Raji (cell line): ENCODE results near the gene TRPM2.
A peak's percentile ranks its signal among the peaks of the same experiment; 100 is the strongest.

ENCODE experiments used
- POLR2A ChIP-seq: IDR thresholded peaks from 2 replicates; pipeline ENCODE4 v1.6.1; 2011; ENCODE audit warnings: low read depth, low read length, control low read depth; ENCODE audit not compliant: insufficient read depth

The TRPM2 gene

GRCh38 chr21:44329086-44329889, 24.1 kb upstream of the TRPM2 start:
- TF ChIP-seq POLR2A: no peak

DNA sequence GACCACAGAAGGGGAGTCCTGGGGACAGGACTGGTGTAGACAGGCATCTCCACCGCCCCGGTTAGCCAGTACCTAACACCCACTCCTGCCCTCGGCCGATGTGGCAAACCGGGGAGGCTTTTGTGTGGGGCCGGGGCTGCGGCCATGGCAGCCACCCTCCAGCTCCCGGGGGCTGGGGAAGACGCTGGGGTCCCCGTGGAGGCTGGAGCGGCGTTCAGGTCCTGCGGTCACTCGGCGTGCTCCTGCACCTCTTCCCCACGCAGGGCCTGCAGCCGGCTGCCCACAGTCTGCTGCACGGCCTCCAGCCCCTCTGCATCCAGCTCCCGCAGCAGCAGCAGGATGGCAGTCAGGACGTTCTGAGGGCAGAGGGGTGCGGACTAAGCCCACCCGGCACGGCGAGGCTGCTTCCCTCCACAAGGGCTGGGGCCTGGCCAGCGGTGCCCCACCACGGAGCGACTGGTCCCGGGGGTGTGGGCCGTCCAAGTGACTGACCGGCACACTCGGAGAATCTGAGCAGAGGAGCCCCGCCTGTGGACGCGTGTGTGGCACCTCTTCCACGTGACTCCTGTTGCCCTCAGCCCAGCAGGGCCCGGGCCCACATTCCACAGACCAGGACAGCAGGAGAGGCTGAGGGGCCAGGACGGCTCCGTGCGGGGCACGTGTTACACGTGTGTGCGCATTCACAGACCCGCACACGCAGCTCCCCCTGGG, 23.3 kb upstream of the TRPM2 start:
- no peak for TF ChIP-seq POLR2A

GRCh38 chr21:44330698-44331097, 22.7 kb upstream of the TRPM2 start:
- no peak for TF ChIP-seq POLR2A

- TF ChIP-seq POLR2A: no peak
Measured at GRCh38 chr21:44331209-44331608, 22.2 kb upstream of the TRPM2 start.

GRCh38 chr21:44331650-44332307, 21.6 kb upstream of the TRPM2 start:
- no peak for TF ChIP-seq POLR2A

GRCh38 chr21:44332383-44332782, 21.0 kb upstream of the TRPM2 start:
- no peak for TF ChIP-seq POLR2A

DNA sequence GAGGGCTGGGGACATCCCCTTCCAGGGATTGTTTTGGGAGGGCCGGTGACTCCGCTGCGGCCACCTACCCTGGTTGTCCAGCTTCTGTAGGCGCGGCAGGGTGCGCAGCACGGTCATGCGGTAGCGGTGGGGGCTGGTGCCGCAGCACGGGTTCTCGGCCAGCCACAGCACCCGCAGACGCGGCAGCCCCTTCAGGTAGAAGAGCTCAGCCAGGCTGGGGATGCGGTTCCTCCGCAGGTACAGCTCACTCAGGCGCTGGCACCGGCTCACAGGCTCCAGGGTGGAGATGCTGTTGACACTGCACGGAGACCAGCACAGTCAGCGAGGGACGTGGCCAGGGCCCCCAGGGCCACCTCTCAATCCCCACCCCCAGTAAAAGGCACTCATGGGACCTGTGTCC, 20.5 kb upstream of the TRPM2 start:
- no peak for TF ChIP-seq POLR2A

- TF ChIP-seq POLR2A: no peak
Measured at GRCh38 chr21:44333509-44334328, 19.7 kb upstream of the TRPM2 start.

- TF ChIP-seq POLR2A: no peak
Measured at GRCh38 chr21:44334329-44335030, 18.9 kb upstream of the TRPM2 start.

DNA sequence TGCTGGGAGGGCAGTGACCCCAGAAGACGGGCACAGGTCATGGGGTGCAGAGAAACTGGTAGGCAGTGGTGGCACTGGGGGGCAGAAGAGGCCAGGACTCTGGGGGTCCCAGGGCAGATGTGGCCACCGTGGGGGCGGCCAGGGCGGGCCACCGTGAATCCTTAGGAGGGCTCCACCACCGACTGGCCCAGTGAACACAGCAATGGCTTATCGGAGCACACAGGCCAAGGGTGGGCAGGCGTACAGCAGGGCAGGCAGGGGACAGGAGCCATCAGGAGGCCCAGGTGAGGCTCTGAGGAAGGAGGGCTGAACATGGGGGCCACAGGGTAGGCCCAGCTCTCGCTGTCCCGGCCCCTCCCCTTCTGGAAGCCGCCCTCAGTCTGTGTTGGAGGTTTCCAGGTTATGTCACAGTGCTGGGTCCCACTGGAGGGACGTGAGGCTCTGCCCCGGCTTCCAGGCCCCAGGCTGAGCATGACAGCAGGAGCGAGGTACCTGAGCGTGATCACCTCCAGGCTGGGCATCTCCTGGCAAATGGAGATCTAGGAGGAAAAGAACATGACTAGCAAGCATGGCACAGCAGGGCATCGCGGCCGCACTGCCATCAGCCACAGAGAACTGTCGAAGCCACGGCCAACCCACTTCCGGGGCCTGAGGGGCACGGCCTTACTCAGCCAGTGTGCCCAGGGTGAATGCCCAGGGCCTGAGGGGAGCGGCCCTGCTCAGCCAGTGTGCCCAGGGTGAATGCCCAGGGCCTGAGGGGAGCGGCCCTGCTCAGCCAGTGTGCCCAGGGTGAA, 18.0 kb upstream of the TRPM2 start:
- no peak for TF ChIP-seq POLR2A

- TF ChIP-seq POLR2A: no peak
Measured at GRCh38 chr21:44337449-44337848, 16.0 kb upstream of the TRPM2 start.

GRCh38 chr21:44337941-44338895, 15.2 kb upstream of the TRPM2 start:
- TF ChIP-seq POLR2A: no peak

- peak; percentile 97 for TF ChIP-seq POLR2A
Measured at GRCh38 chr21:44338971-44339910, 14.2 kb upstream of the TRPM2 start, which contains the start of gene CFAP410. Gene CFAP410 (minus strand): TSS chr21:44339390. CDS start chr21:44339194, 196 bp downstream.
